HuH-7.5 (cell line): ENCODE data around the gene HLF.

Source experiments
- DNase-seq: peaks from one replicate; pipeline ENCODE4 v3.0.0; 2011; ENCODE audit warnings: low spot score

HLF gene

DNA sequence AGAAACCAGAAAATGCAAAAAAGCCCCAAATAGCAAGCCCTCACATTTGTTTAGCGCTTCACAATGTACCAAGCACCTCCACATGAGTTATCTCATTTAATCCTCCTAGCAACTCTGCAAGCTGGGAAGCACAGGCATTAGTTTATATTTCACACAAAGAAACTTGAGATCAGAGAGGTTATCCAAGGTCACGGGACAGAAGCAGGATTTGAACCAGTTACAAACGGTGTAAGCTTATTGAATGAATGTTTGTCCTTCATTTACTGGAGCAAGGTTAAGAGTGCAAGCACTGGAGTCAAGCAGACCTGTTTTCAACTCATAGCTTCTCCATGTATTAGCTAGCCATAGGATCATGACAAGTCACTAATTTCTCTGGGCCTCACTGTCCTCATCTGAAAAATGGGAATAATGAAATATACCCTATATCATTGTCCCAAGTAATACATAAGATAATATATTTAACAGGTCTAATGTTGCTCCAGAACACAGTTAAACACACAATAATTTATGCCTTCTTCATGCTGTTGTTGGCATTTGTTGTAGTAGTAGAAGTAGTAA, 6.1 kb upstream of the HLF start:
- DNase-seq: no peak

GRCh38 chr17:55259684-55260111, 5.1 kb upstream of the HLF start:
- no peak for DNase-seq

DNA sequence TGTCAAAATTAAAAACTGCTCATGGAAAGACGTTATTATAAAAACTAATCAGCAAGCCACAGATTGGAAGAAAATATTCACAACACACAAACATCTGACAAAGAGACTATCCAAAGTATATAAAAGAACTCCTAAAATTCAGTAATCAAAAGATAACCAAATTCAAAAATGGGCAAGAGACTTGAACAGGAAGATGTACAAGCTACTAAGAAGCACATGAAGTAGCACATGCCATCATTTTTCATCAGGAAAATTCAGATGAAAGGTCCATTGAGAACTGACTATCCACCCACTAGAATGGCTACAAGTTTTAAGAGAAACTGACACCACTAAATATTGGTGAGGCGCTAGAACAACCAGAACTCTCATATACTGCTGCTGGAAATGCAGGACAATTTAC, 3.4 kb upstream of the HLF start:
- no peak for DNase-seq

- no peak for DNase-seq
Observed at GRCh38 chr17:55263569-55264277, 1.0 kb upstream of the HLF start.

DNA sequence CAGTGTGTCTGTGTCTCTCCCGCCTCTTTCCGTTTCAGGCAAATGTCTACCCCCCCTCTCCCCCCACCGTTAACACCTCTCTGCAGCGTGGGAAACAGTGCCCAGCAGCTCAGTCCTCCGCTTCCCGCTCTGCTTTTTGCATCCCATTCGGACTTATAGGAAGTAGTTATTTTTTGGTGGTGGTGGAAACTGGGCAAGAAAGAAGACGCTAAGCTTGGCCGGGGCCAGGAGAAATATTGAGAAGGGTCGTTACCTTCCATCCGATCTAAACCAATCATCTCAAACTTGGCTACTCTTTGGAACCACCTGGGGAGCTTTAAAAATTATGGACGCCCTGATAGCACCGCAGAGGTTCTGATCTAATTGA, 499 bp upstream of the HLF start:
- no peak for DNase-seq

GRCh38 chr17:55265311-55266021, 706 bp downstream of the HLF start:
- no peak for DNase-seq

DNA sequence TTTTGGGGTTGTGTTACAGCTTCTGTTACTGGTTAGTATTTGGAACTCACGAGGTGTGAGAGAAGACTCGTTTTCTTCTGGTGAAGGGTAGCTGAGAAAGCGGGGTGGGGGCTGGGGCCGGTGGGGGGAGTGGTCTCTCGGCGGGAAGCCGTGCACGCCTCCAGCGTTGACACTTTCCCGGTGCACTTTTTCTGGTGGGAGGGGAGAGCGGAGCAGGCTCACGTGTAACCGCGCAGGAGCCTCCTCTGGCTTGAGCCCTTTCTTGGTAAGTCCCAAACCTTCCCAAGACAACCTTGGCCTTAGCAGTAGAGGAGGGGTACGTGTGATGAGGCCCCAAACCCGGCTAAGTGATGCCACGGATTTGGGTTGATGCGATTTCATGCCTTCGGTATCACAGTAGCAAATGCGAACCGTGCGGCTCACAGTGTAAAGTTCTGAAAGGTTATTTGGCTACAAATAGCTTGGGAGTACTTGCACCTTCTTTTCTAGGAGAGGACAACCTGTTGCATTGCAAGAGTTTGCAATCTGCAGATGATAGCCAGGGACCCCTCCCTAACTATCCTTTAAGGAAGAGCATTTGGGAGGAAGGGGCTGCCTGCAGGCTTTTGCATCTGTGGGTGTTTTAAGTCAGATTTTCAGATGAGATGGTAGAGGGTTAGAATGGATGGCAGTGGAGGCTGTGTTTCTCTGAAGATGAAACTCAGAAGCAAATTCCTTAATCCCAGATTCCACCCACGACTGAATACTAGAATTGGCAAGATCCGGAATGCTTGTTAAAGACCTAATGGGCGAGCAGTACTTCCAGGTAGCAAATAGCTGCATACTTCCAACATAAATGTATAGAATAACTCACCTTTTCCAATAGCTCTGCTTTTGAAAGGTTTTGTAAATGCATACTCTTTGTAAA, 1.5 kb downstream of the HLF start:
- no peak for DNase-seq

DNA sequence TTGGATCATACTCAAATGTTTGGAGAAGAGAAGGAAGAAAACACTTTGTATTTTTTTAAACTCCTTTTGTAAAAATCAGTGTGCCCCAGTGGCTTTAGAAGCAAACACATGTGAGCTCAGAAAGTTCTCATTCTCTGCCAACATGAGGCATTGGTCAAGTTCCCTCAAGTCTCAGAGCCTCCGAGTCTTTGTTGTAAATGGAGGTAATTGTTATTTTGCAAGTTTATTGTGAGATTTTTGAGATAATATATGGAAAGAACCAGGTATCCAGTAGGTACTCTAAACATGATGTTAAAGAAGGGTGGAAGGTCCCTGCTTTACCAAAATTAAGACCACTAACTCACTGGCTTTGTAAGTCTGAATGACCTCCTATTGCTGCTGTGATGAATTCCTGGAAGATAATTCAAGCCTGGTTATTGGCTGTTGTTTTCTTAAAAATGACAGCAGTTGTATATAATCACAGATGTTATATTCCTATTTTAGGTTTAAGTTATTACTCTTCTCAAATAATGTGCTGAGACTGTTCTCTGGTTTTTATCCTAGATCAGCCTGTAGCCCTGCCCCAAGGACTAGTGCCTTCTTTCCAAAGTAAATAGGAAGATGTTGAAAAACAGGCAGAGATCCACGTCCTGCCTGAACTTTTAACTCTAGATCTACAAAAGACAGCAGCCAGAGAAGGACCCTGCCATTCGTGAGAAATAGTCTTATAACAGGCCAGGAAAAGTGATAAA, 2.4 kb downstream of the HLF start:
- no peak for DNase-seq

DNA sequence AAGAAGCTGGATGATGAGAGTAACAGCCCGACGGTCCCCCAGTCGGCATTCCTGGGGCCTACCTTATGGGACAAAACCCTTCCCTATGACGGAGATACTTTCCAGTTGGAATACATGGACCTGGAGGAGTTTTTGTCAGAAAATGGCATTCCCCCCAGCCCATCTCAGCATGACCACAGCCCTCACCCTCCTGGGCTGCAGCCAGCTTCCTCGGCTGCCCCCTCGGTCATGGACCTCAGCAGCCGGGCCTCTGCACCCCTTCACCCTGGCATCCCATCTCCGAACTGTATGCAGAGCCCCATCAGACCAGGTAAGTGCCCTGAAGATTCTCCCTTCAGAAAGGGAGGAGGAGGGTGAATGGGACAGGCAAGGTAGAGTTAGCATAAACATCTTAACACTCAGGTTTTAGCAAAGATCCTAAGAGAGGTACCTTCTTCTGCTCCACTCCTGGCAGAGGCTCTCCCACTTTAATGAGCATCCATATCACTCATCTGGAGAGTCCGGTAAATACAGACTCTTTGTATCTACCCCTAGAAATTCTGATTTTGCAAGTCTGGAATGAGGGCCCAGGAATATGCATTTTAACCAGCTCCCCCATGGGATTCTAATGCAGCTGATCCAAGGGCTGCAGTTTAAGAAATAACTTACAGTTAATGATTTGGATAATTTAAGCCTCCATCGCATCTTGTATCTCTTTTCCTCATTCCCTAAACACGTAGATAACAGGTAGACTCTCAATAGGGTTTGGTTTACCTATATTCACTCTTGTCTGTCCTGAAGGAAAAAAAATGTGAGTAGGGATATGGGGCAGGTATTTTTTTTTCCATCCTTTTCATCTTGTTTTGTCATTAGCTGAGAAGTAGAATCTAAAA, 3.3 kb downstream of the HLF start:
- DNase-seq: no peak

GRCh38 chr17:55268649-55269480, 4.1 kb downstream of the HLF start:
- no peak for DNase-seq

DNA sequence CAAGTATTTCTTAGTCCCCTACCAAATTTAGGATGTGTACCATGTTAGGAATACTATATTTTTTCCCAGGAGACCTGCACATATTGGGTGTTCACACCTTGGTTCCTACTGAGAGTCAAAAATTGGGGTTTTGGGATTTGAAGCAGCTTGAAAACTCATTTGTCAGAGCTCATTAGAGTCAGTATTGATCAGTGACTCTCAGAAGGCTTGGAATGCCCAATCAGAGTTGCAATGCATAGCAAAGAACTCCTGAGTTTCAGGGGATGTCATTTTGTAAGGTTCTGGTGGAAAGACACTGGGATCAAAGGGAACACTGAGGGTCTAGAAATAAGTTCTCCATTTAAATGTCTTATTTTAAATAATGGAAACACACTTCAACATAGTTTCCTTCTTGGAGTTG, 5.1 kb downstream of the HLF start:
- no peak for DNase-seq

- no peak for DNase-seq
Observed at GRCh38 chr17:55271223-55271571, 6.4 kb downstream of the HLF start.

GRCh38 chr17:55271958-55272710, 7.4 kb downstream of the HLF start:
- no peak for DNase-seq

DNA sequence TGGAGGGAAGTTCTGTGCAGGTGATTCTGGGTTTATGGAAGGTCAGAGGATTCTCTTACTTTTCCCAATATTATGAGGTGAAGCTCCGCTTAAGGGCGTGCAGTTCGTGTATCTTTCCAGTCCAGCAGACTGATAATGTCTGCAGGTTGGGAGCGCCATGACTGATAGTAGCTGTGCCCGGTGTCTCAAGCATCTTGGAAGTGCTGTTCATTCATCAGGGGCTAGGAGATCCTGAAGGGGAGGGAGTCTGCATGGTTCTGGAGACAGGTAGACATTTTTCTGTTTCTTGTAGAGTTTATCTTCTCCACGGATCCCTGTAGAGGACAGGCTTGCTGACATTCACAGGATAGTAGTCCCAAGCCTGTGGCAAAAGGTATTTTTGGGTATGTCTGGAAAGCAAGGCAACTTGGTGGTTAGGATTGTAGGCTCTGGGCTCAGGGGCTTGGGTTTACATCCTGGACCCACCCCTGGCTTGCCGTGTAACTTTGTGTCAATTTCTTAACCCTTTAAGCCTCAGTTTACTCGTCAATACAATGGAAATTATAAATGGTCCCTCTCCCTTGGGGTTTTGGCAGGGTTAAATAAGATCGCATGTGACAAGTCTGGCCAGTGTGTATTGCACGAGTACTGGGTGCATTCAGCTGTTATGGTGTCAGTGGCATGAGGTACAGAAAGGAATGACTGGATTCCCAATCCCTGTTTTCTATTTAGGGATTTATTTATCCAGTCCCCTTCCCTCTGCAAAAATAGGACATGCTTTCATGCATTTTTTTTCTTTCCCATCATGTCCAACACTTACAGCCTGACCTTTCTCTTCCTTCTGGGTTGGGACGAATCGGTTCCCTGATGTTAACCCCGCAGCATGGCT, 8.2 kb downstream of the HLF start:
- no peak for DNase-seq

GRCh38 chr17:55273579-55274354, 9.0 kb downstream of the HLF start:
- DNase-seq: no peak

GRCh38 chr17:55274355-55275255, 9.8 kb downstream of the HLF start:
- no peak for DNase-seq
